Stimulated activated naive CD4-positive, alpha-beta T cell treated with Interleukin-2 at 50 U/mL for 16 hours (primary cell): ENCODE results near the gene FUT9.

Experiments
- DNase-seq: peaks from one replicate; lab custom pipeline; 2025; lab: John Stamatoyannopoulos, UW

Gene FUT9

GRCh38 chr6:96073555-96073954 lies 57.8 kb downstream of the FUT9 start:
- DNase-seq: no peak

GRCh38 chr6:96074006-96074405 lies 58.2 kb downstream of the FUT9 start:
- DNase-seq: no peak

- no peak for DNase-seq
These were observed 60.1 kb downstream of the FUT9 start for GRCh38 chr6:96075826-96076225.

GRCh38 chr6:96086745-96087144 lies 71.0 kb downstream of the FUT9 start:
- DNase-seq: no peak

GRCh38 chr6:96089173-96089572 lies 73.4 kb downstream of the FUT9 start:
- DNase-seq: no peak

- no peak for DNase-seq
These were observed 78.3 kb downstream of the FUT9 start for GRCh38 chr6:96094077-96094476.

- no peak for DNase-seq
These were observed 83.3 kb downstream of the FUT9 start for GRCh38 chr6:96099069-96099468.

GRCh38 chr6:96101564-96101963 lies 85.8 kb downstream of the FUT9 start:
- DNase-seq: no peak

GRCh38 chr6:96104910-96105309 lies 89.1 kb downstream of the FUT9 start:
- DNase-seq: no peak

GRCh38 chr6:96110878-96111277 lies 95.1 kb downstream of the FUT9 start:
- no peak for DNase-seq

GRCh38 chr6:96116674-96117073 lies 100.9 kb downstream of the FUT9 start:
- DNase-seq: no peak

GRCh38 chr6:96124778-96125177 lies 109.0 kb downstream of the FUT9 start:
- DNase-seq: no peak

GRCh38 chr6:96138406-96138805 lies 122.6 kb downstream of the FUT9 start:
- DNase-seq: no peak

- DNase-seq: no peak
These were observed 126.4 kb downstream of the FUT9 start for GRCh38 chr6:96142142-96142541.

GRCh38 chr6:96150431-96150830 lies 134.7 kb downstream of the FUT9 start:
- no peak for DNase-seq

- DNase-seq: no peak
These were observed 135.9 kb downstream of the FUT9 start for GRCh38 chr6:96151707-96152106.

GRCh38 chr6:96152114-96152708 lies 136.4 kb downstream of the FUT9 start:
- DNase-seq: no peak

- DNase-seq: no peak
These were observed 138.0 kb downstream of the FUT9 start for GRCh38 chr6:96153775-96154174.

- no peak for DNase-seq
These were observed 140.7 kb downstream of the FUT9 start for GRCh38 chr6:96156425-96156824.

GRCh38 chr6:96157018-96157565 lies 141.3 kb downstream of the FUT9 start:
- no peak for DNase-seq

GRCh38 chr6:96162711-96163120 lies 146.9 kb downstream of the FUT9 start:
- no peak for DNase-seq

GRCh38 chr6:96164802-96165201 lies 149.0 kb downstream of the FUT9 start:
- no peak for DNase-seq

- DNase-seq: no peak
These were observed 155.3 kb downstream of the FUT9 start for GRCh38 chr6:96171112-96171511.

GRCh38 chr6:96184798-96185197 lies 169.0 kb downstream of the FUT9 start:
- DNase-seq: no peak
